ENCODE results near the gene TNFAIP8. TPM values are rescaled to one million over a fixed set of nuclear protein-coding genes. Genes with fewer than 3 reads are reported as not detected.

TNFAIP8 gene
- total and polyA plus RNA-seq, 9 of the 15 experiments (the other 6 are each of a cell fraction or from before 2014, with no cell fraction given), result 29.9 to 52.2 (median 44.8) TPM

DNA sequence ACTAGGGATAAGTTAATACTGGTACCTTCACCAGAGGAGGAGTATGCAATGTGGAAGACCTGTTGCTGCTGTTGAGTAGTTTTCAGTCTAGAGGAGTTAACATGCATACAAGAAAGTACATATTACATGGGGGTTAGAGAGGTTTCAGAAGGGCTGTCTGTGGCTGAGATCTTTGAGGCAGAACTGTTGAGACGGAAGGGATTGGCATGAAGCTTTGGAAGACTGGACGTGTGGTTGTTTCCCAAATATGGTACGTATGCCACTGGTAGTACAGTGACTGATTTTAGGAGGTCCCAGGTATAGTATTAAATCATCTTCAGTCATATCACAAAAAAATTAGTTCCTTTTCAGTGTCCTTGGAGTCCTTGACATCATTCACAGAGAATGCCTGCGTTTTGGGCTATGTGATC is 17.6 kb downstream of the TNFAIP8 start:
- no peak overlapping the region for H3K9ac ChIP-seq (ENCODE audit: insufficient read depth in 1 of 2, low read depth in 2 of 2, low read length in 2 of 2)
- WGBS (ENCODE audit: insufficient coverage, low coverage, missing lambda C conversion rate), result 89% methylated on average over 4 of the region's 4 CpGs
- ChIA-PET CTCF (ENCODE audit: low intra/inter-chr PET ratio) (no interaction called here), POLR2A (interaction anchor here (1.1 kb wide), 1 partner anchor 297 kb away, joined by 3 read pairs; no protein-coding TSS in a partner anchor)
- H3K9me3 ChIP-seq (replicated peaks; ENCODE audit: control insufficient read depth, insufficient read depth, low read depth, low read length), result no peaks in the 10 kb centered on the region
- intact Hi-C loops (cut with micrococcal nuclease), result no loop called here
- ATAC-seq, result no peak
- no TSS peak for BruUV-seq (replicated peaks)
- H3K36me3 ChIP-seq (ENCODE audit: control insufficient read depth, insufficient read depth, low read length), result peaks cover 2% of the 10 kb centered on the region; the same call in 1 of the 3 replicates
- FAIRE-seq, result no peak
- no peak overlapping the region for H2AFZ ChIP-seq (ENCODE audit: low read depth, low read length)
- H3K4me3 ChIP-seq, result no peak overlapping the region
- H3K79me2 ChIP-seq (ENCODE audit: control insufficient read depth, insufficient read depth, low read length), result peaks cover 26% of the 10 kb centered on the region
- H3K4me1 ChIP-seq (replicated peaks in 1 of 2; ENCODE audit: control insufficient read depth in 2 of 2, insufficient read depth in 2 of 2, low read length in 2 of 2), result peaks cover 0 to 12% of the 10 kb centered on the region in 2 experiments; a peak in 2 of 5 replicates
- no peaks in the 10 kb centered on the region for H3K27me3 ChIP-seq (ENCODE audit: control insufficient read depth in 2 of 2, insufficient read depth in 2 of 2, low read length in 2 of 2)
- DNase-seq (ENCODE audit: extremely low read depth in 1 of 4, low spot score in 3 of 4), result no peak
- in situ Hi-C loops (cut with MboI), result no loop called here
- no peak overlapping the region for H3K27ac ChIP-seq (ENCODE audit: extremely low read depth, low read depth, low read length)
- no peaks in the 10 kb centered on the region for H4K20me1 ChIP-seq (replicated peaks; ENCODE audit: control insufficient read depth, insufficient read depth, low read length)
- H3K9me1 ChIP-seq (ENCODE audit: control insufficient read depth, insufficient read depth, low read length), result no peaks in the 10 kb centered on the region
- no peak overlapping the region for H3K4me2 ChIP-seq (ENCODE audit: insufficient read depth, low read length)
- TF ChIP-seq PPARD (CRISPR knock-in tag; IDR thresholded peaks at IDR 0.05) (no peak), ZNF263 (CRISPR knock-in tag; IDR thresholded peaks at IDR 0.05; ENCODE audit: borderline replicate concordance) (no peak), ZBTB17 (CRISPR knock-in tag; IDR thresholded peaks at IDR 0.05) (no peak), HMG20A (CRISPR knock-in tag; conservative IDR thresholded peaks at IDR 0.05) (no peak), CCAR2 (IDR thresholded peaks at IDR 0.05; ENCODE audit: low read depth, low read length) (no peak), RFX5 (IDR thresholded peaks at IDR 0.05; ENCODE audit: low read depth, low read length) (no peak), TAF1 (IDR thresholded peaks at IDR 0.05; ENCODE audit: control insufficient read depth, extremely low read depth, insufficient read depth, low read length, severe bottlenecking) (no peak), HCFC1 (IDR thresholded peaks at IDR 0.05; ENCODE audit: low read depth, low read length) (no peak), PML (IDR thresholded peaks at IDR 0.05; ENCODE audit: low read length) (no peak), TAL1 (IDR thresholded peaks at IDR 0.05) (no peak)
- TF ChIP-seq, protein P1, sequence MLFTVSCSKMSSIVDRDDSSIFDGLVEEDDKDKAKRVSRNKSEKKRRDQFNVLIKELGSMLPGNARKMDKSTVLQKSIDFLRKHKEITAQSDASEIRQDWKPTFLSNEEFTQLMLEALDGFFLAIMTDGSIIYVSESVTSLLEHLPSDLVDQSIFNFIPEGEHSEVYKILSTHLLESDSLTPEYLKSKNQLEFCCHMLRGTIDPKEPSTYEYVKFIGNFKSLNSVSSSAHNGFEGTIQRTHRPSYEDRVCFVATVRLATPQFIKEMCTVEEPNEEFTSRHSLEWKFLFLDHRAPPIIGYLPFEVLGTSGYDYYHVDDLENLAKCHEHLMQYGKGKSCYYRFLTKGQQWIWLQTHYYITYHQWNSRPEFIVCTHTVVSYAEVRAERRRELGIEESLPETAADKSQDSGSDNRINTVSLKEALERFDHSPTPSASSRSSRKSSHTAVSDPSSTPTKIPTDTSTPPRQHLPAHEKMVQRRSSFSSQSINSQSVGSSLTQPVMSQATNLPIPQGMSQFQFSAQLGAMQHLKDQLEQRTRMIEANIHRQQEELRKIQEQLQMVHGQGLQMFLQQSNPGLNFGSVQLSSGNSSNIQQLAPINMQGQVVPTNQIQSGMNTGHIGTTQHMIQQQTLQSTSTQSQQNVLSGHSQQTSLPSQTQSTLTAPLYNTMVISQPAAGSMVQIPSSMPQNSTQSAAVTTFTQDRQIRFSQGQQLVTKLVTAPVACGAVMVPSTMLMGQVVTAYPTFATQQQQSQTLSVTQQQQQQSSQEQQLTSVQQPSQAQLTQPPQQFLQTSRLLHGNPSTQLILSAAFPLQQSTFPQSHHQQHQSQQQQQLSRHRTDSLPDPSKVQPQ (CRISPR knock-in tag; IDR thresholded peaks at IDR 0.05; ENCODE audit: borderline replicate concordance), result no peak
- TF ChIP-seq, protein P2, sequence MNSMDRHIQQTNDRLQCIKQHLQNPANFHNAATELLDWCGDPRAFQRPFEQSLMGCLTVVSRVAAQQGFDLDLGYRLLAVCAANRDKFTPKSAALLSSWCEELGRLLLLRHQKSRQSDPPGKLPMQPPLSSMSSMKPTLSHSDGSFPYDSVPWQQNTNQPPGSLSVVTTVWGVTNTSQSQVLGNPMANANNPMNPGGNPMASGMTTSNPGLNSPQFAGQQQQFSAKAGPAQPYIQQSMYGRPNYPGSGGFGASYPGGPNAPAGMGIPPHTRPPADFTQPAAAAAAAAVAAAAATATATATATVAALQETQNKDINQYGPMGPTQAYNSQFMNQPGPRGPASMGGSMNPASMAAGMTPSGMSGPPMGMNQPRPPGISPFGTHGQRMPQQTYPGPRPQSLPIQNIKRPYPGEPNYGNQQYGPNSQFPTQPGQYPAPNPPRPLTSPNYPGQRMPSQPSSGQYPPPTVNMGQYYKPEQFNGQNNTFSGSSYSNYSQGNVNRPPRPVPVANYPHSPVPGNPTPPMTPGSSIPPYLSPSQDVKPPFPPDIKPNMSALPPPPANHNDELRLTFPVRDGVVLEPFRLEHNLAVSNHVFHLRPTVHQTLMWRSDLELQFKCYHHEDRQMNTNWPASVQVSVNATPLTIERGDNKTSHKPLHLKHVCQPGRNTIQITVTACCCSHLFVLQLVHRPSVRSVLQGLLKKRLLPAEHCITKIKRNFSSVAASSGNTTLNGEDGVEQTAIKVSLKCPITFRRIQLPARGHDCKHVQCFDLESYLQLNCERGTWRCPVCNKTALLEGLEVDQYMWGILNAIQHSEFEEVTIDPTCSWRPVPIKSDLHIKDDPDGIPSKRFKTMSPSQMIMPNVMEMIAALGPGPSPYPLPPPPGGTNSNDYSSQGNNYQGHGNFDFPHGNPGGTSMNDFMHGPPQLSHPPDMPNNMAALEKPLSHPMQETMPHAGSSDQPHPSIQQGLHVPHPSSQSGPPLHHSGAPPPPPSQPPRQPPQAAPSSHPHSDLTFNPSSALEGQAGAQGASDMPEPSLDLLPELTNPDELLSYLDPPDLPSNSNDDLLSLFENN (IDR thresholded peaks at IDR 0.05; ENCODE audit: low read depth in 2 of 2, low read length in 2 of 2), result no peak
- TF ChIP-seq, protein P3, sequence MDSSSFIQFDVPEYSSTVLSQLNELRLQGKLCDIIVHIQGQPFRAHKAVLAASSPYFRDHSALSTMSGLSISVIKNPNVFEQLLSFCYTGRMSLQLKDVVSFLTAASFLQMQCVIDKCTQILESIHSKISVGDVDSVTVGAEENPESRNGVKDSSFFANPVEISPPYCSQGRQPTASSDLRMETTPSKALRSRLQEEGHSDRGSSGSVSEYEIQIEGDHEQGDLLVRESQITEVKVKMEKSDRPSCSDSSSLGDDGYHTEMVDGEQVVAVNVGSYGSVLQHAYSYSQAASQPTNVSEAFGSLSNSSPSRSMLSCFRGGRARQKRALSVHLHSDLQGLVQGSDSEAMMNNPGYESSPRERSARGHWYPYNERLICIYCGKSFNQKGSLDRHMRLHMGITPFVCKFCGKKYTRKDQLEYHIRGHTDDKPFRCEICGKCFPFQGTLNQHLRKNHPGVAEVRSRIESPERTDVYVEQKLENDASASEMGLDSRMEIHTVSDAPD (CRISPR knock-in tag; IDR thresholded peaks at IDR 0.05), result no peak
- TF ChIP-seq, protein P4, sequence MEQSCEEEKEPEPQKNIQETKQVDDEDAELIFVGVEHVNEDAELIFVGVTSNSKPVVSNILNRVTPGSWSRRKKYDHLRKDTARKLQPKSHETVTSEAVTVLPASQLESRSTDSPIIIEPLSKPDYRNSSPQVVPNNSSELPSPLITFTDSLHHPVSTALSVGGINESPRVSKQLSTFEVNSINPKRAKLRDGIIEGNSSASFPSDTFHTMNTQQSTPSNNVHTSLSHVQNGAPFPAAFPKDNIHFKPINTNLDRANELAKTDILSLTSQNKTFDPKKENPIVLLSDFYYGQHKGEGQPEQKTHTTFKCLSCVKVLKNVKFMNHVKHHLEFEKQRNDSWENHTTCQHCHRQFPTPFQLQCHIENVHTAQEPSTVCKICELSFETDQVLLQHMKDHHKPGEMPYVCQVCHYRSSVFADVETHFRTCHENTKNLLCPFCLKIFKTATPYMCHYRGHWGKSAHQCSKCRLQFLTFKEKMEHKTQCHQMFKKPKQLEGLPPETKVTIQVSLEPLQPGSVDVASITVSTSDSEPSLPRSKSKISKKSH (CRISPR knock-in tag; IDR thresholded peaks at IDR 0.05), result no peak
